ENCODE measurements around the gene OR51B4. TPM values are rescaled to one million over a fixed set of nuclear protein-coding genes. Genes with fewer than 3 reads are reported as not detected.

The OR51B4 gene
- total RNA-seq, 1 experiment from 2014 or later, result 0.11 TPM

DNA sequence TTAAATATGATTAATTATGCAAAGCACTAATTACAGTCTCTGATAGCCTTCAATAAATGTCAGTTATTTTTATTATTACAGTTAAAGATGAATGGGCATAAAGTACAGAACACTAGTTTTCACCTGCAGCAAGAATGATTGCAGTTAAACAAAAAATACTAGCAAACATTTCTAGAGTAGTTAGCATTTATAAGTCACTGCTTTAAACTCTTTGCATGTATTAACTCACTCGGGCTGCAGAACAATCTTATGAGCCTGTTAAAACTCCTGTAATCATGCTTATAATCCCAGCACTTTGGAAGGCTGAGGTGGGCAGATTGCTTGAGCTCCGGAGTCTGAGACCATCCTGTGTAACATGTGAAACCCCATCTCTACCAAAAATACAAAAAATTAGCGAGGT, 14.8 kb downstream of the OR51B4 start:
- POLR2A ChIA-PET (ENCODE audit: unreplicated experiment), result no interaction called here
- CTCF ChIA-PET, result no interaction called here
- Histone ChIP-seq H3K9me3 (ENCODE audit: low read length) (no peaks in the 10 kb centered on the region), H3K4me3 (ENCODE audit: low read length) (no peak overlapping the region), H3K36me3 (ENCODE audit: low read depth, low read length) (no peaks in the 10 kb centered on the region), H3K9me2 (replicated peaks; ENCODE audit: low read length) (no peaks in the 10 kb centered on the region), H3K27ac (ENCODE audit: low read length) (no peak overlapping the region), H4K20me1 (ENCODE audit: low read length) (no peaks in the 10 kb centered on the region), H3K27me3 (ENCODE audit: low read length) (no peaks in the 10 kb centered on the region), H2AFZ (ENCODE audit: low read length) (no peak overlapping the region), H3K4me2 (ENCODE audit: low read length) (no peak overlapping the region), H3F3A (ENCODE audit: low read length, unreplicated experiment) (no peaks in the 10 kb centered on the region), H3K9ac (ENCODE audit: low read length) (no peak overlapping the region), H3K79me2 (ENCODE audit: low read length) (no peaks in the 10 kb centered on the region), H3K4me1 (ENCODE audit: insufficient read depth, low read length) (no peaks in the 10 kb centered on the region)
- ATAC-seq, result no peak
- no TSS peak for BruUV-seq (replicated peaks)
- DNase-seq, result no peak
- TF ChIP-seq, protein P1, sequence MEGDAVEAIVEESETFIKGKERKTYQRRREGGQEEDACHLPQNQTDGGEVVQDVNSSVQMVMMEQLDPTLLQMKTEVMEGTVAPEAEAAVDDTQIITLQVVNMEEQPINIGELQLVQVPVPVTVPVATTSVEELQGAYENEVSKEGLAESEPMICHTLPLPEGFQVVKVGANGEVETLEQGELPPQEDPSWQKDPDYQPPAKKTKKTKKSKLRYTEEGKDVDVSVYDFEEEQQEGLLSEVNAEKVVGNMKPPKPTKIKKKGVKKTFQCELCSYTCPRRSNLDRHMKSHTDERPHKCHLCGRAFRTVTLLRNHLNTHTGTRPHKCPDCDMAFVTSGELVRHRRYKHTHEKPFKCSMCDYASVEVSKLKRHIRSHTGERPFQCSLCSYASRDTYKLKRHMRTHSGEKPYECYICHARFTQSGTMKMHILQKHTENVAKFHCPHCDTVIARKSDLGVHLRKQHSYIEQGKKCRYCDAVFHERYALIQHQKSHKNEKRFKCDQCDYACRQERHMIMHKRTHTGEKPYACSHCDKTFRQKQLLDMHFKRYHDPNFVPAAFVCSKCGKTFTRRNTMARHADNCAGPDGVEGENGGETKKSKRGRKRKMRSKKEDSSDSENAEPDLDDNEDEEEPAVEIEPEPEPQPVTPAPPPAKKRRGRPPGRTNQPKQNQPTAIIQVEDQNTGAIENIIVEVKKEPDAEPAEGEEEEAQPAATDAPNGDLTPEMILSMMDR (conservative IDR thresholded peaks at IDR 0.05; ENCODE audit: low read depth, low read length), result no peak
- TF ChIP-seq EZH2 (IDR thresholded peaks at IDR 0.05; ENCODE audit: low read length, unreplicated experiment) (no peak), EZH2phosphoT487 (IDR thresholded peaks at IDR 0.05; ENCODE audit: borderline replicate concordance, low read length) (no peak)
- intact Hi-C loops (cut with micrococcal nuclease), result no loop called here

DNA sequence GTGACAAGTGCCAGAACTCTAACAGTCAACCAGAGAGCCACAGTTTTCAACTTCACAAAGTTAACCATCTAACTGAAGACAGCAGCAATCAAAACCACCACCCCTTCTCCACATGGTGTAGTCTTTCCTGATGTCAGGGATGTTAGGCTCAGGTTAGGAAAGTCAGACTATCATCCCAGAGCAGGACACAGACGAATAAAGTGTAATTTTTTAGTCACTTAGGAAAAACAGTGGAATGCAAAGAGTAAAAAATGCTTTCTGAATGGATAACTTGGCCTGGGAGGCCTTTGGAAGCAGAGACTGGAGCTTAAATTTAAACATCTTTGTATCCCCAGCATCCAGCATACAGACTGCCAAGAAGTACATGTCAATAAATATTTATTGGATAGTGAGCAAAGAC, 15.4 kb downstream of the OR51B4 start:
- ATAC-seq (no peak), DNase-seq (no peak)
- Histone ChIP-seq H3K9me3 (ENCODE audit: low read length) (no peaks in the 10 kb centered on the region), H3K9me2 (replicated peaks; ENCODE audit: low read length) (no peaks in the 10 kb centered on the region), H4K20me1 (ENCODE audit: low read length) (no peaks in the 10 kb centered on the region), H3F3A (ENCODE audit: low read length, unreplicated experiment) (no peaks in the 10 kb centered on the region), H2AFZ (ENCODE audit: low read length) (no peak overlapping the region), H3K36me3 (ENCODE audit: low read depth, low read length) (no peaks in the 10 kb centered on the region), H3K27ac (ENCODE audit: low read length) (no peak overlapping the region), H3K79me2 (ENCODE audit: low read length) (no peaks in the 10 kb centered on the region), H3K4me3 (ENCODE audit: low read length) (no peak overlapping the region), H3K4me1 (ENCODE audit: insufficient read depth, low read length) (no peaks in the 10 kb centered on the region), H3K27me3 (ENCODE audit: low read length) (no peaks in the 10 kb centered on the region), H3K4me2 (ENCODE audit: low read length) (no peak overlapping the region), H3K9ac (ENCODE audit: low read length) (no peak overlapping the region)
- POLR2A ChIA-PET (ENCODE audit: unreplicated experiment), result no interaction called here
- no TSS peak for BruUV-seq (replicated peaks)
- intact Hi-C loops (cut with micrococcal nuclease), result no loop called here
- CTCF ChIA-PET, result no interaction called here
- no peak for TF ChIP-seq EZH2phosphoT487 (IDR thresholded peaks at IDR 0.05; ENCODE audit: borderline replicate concordance, low read length)
- TF ChIP-seq EZH2 (IDR thresholded peaks at IDR 0.05; ENCODE audit: low read length, unreplicated experiment), result no peak
- TF ChIP-seq, protein P1 (conservative IDR thresholded peaks at IDR 0.05; ENCODE audit: low read depth, low read length), result no peak

DNA sequence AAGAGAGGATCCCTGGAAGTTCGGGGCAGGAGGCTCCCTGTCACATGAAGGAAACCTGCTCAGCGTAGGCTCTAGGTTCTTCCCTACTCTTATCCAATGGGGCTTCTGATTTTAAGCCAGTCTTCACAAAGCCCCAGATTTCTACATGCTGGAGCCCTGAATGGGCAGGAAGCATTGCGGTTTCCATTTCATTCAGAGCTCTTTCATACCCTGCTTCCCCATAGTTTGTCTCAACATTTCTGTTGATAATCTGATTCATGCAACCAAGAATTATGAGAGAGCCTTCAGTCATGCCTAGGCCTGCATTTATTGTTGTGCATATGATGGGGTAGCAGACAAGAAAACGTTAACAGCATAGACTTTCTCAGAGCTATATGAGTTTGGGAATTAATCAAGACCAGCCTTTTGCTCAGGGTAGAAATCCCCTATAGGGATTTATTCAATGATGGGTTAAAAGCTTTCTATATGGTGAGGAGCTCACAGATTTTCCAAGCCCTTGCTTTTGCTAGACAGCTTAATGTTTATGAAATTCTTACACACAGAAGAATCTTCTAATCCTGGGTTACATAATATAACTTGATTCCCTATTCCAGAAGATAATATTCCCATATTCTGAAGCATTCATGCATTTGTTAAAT, 15.9 kb downstream of the OR51B4 start:
- CTCF ChIA-PET, result no interaction called here

More for the DNA sequence above, 15.9 kb downstream of the OR51B4 start:
- H3K9me2 ChIP-seq (replicated peaks; ENCODE audit: low read length), result no peaks in the 10 kb centered on the region
- POLR2A ChIA-PET (ENCODE audit: unreplicated experiment), result no interaction called here
- H3F3A ChIP-seq (ENCODE audit: low read length, unreplicated experiment), result no peaks in the 10 kb centered on the region
- BruUV-seq (replicated peaks), result no TSS peak
- H3K36me3 ChIP-seq (ENCODE audit: low read depth, low read length), result no peaks in the 10 kb centered on the region
- no peaks in the 10 kb centered on the region for H3K9me3 ChIP-seq (ENCODE audit: low read length)
- intact Hi-C loops (cut with micrococcal nuclease), result no loop called here
- H3K4me2 ChIP-seq (ENCODE audit: low read length), result no peak overlapping the region
- no peak overlapping the region for H3K9ac ChIP-seq (ENCODE audit: low read length)
- no peaks in the 10 kb centered on the region for H4K20me1 ChIP-seq (ENCODE audit: low read length)
- no peak overlapping the region for H3K27ac ChIP-seq (ENCODE audit: low read length)
- H2AFZ ChIP-seq (ENCODE audit: low read length), result no peak overlapping the region
- TF ChIP-seq EZH2 (IDR thresholded peaks at IDR 0.05; ENCODE audit: low read length, unreplicated experiment) (no peak), EZH2phosphoT487 (IDR thresholded peaks at IDR 0.05; ENCODE audit: borderline replicate concordance, low read length) (no peak)
- TF ChIP-seq, protein P1 (conservative IDR thresholded peaks at IDR 0.05; ENCODE audit: low read depth, low read length), result no peak
- no peak overlapping the region for H3K4me3 ChIP-seq (ENCODE audit: low read length)
- DNase-seq (no peak), ATAC-seq (no peak)
- no peaks in the 10 kb centered on the region for H3K27me3 ChIP-seq (ENCODE audit: low read length)
- H3K79me2 ChIP-seq (ENCODE audit: low read length), result no peaks in the 10 kb centered on the region
- peaks cover 2% of the 10 kb centered on the region; the same call in 1 of the 2 replicates for H3K4me1 ChIP-seq (ENCODE audit: insufficient read depth, low read length)
